ENCODE data around the gene PID1.

The PID1 gene

GRCh38 chr2:229270551-229271410 lies at the start of gene PID1:
PID1 (minus strand) TSS chr2:229271287; CDS start chr2:229271043, 244 bp downstream.
- DNase-seq: no peak

GRCh38 chr2:229319558-229319957 lies 48.5 kb upstream of the PID1 start:
- no peak for DNase-seq

- DNase-seq: no peak
Measured at GRCh38 chr2:229314117-229314516, 43.0 kb upstream of the PID1 start.

GRCh38 chr2:229313591-229313990 lies 42.5 kb upstream of the PID1 start:
- no peak for DNase-seq

GRCh38 chr2:229301237-229301636 lies 30.1 kb upstream of the PID1 start:
- DNase-seq: no peak

- DNase-seq: no peak
Measured at GRCh38 chr2:229300790-229301189, 29.7 kb upstream of the PID1 start.

- no peak for DNase-seq
Measured at GRCh38 chr2:229300371-229300770, 29.3 kb upstream of the PID1 start.

- no peak for DNase-seq
Measured at GRCh38 chr2:229297247-229297646, 26.2 kb upstream of the PID1 start.

GRCh38 chr2:229296536-229296935 lies 25.4 kb upstream of the PID1 start:
- DNase-seq: no peak

- no peak for DNase-seq
Measured at GRCh38 chr2:229296016-229296415, 24.9 kb upstream of the PID1 start.

- no peak for DNase-seq
Measured at GRCh38 chr2:229287823-229288222, 16.7 kb upstream of the PID1 start.

GRCh38 chr2:229282758-229283546 lies 11.9 kb upstream of the PID1 start:
- no peak for DNase-seq

GRCh38 chr2:229279516-229279915 lies 8.4 kb upstream of the PID1 start:
- no peak for DNase-seq

- no peak for DNase-seq
Measured at GRCh38 chr2:229275506-229275905, 4.4 kb upstream of the PID1 start.

- peak; percentile 34 to 68 for DNase-seq
Measured at GRCh38 chr2:229273723-229274338, 2.7 kb upstream of the PID1 start.

- no peak for DNase-seq
Measured at GRCh38 chr2:229273006-229273722, 2.1 kb upstream of the PID1 start.

GRCh38 chr2:229269941-229270340 lies 1.1 kb downstream of the PID1 start:
- no peak for DNase-seq

GRCh38 chr2:229269146-229269545 lies 1.9 kb downstream of the PID1 start:
- no peak for DNase-seq

- no peak for DNase-seq
Measured at GRCh38 chr2:229268626-229269025, 2.5 kb downstream of the PID1 start.

GRCh38 chr2:229267080-229267479 lies 4.0 kb downstream of the PID1 start:
- DNase-seq: no peak

- no peak for DNase-seq
Measured at GRCh38 chr2:229265727-229266126, 5.4 kb downstream of the PID1 start.

GRCh38 chr2:229261599-229261998 lies 9.5 kb downstream of the PID1 start:
- no peak for DNase-seq

GRCh38 chr2:229261076-229261475 lies 10.0 kb downstream of the PID1 start:
- no peak for DNase-seq

Data from SW 1271 (cell line).